OCI-LY1 (cell line): ENCODE data around the gene COX7B.

Experiments
- H2AFZ ChIP-seq: fragments of 200-600 bp; sonication (generic), shearing (Covaris generic); 2 replicates; pipeline ENCODE4 v1.6.0; 2014; ENCODE audit warnings: antibody characterized with exemption, mild to moderate bottlenecking, low read length
- H3F3A ChIP-seq: fragments of 200-600 bp; sonication (generic), shearing (Covaris generic); 2 replicates; pipeline ENCODE4 v1.6.0; 2014; ENCODE audit warnings: mild to moderate bottlenecking, antibody characterized with exemption, low read length, moderate library complexity; ENCODE audit not compliant: insufficient read depth
- H3K27ac ChIP-seq: fragments of 200-600 bp; sonication (generic); 2 replicates; pipeline ENCODE4 v1.5.1; 2014; ENCODE audit warnings: low read length, mixed run types, mild to moderate bottlenecking, low read depth; ENCODE audit not compliant: poor library complexity, severe bottlenecking
- H3K27me3 ChIP-seq: fragments of 200-600 bp; sonication (generic); 2 replicates; pipeline ENCODE4 v1.6.0; 2014; ENCODE audit warnings: antibody characterized with exemption, mild to moderate bottlenecking, low read length, moderate library complexity; ENCODE audit not compliant: insufficient read depth
- H3K36me3 ChIP-seq: fragments of 200-600 bp; sonication (generic); 2 replicates; pipeline ENCODE4 v1.6.1; 2014; ENCODE audit warnings: mild to moderate bottlenecking, antibody characterized with exemption, low read length, moderate library complexity, mixed read lengths; ENCODE audit not compliant: insufficient read depth
- H3K4me1 ChIP-seq: fragments of 200-600 bp; sonication (generic); 2 replicates; pipeline ENCODE4 v1.5.1; 2014; ENCODE audit warnings: mild to moderate bottlenecking, low read length, moderate library complexity; ENCODE audit not compliant: insufficient read depth, severe bottlenecking
- H3K4me2 ChIP-seq: fragments of 200-600 bp; sonication (generic), shearing (Covaris generic); 2 replicates; pipeline ENCODE4 v1.6.1; 2014; ENCODE audit warnings: low read length
- H3K4me3 ChIP-seq: fragments of 200-600 bp; sonication (generic); 2 replicates; pipeline ENCODE4 v1.5.1; 2014; ENCODE audit warnings: low read length, low read depth, mild to moderate bottlenecking, mixed read lengths; ENCODE audit not compliant: poor library complexity, severe bottlenecking
- H3K79me2 ChIP-seq: fragments of 200-600 bp; shearing (Covaris generic); 2 replicates; pipeline ENCODE4 v1.6.1; 2016; ENCODE audit warnings: mixed run types, low read length, mixed read lengths; ENCODE audit not compliant: insufficient read depth
- H3K9ac ChIP-seq: fragments of 200-600 bp; sonication (generic), shearing (Covaris generic); 2 replicates; pipeline ENCODE4 v1.6.1; 2014; ENCODE audit warnings: mild to moderate bottlenecking, low read length, mixed read lengths
- H3K9me2 ChIP-seq: fragments of 200-600 bp; sonication (generic), shearing (Covaris generic); 2 replicates; pipeline ENCODE4 v1.6.1; 2014; ENCODE audit warnings: low read depth, mild to moderate bottlenecking, low read length, mixed read lengths
- H3K9me3 ChIP-seq: fragments of 200-600 bp; shearing (Covaris generic); 2 replicates; pipeline ENCODE4 v1.6.1; 2014; ENCODE audit warnings: low read length, mixed read lengths
- H4K20me1 ChIP-seq: fragments of 200-600 bp; sonication (generic), shearing (Covaris generic); 2 replicates; pipeline ENCODE4 v1.6.0; 2016; ENCODE audit warnings: mild to moderate bottlenecking, low read length; ENCODE audit not compliant: insufficient read depth
- EZH2 ChIP-seq: fragments of 200-600 bp; sonication (generic), shearing (Covaris generic); IDR thresholded peaks from 2 replicates; pipeline ENCODE4 v1.8.0; 2017; ENCODE audit warnings: borderline replicate concordance, mixed run types, mild to moderate bottlenecking, antibody characterized with exemption, low read length, moderate library complexity, mixed read lengths
- TF ChIP-seq, protein P1 (sequence below): fragments of 200-600 bp; sonication (generic), shearing (Covaris generic); IDR thresholded peaks from 2 replicates; pipeline ENCODE4 v1.5.1; 2017; ENCODE audit warnings: mild to moderate bottlenecking, antibody characterized with exemption, low read length, moderate library complexity, mixed read lengths

COX7B gene

GRCh38 chrX:77952173-77952572 lies 52.9 kb downstream of the COX7B start:
- TF ChIP-seq, protein P1, sequence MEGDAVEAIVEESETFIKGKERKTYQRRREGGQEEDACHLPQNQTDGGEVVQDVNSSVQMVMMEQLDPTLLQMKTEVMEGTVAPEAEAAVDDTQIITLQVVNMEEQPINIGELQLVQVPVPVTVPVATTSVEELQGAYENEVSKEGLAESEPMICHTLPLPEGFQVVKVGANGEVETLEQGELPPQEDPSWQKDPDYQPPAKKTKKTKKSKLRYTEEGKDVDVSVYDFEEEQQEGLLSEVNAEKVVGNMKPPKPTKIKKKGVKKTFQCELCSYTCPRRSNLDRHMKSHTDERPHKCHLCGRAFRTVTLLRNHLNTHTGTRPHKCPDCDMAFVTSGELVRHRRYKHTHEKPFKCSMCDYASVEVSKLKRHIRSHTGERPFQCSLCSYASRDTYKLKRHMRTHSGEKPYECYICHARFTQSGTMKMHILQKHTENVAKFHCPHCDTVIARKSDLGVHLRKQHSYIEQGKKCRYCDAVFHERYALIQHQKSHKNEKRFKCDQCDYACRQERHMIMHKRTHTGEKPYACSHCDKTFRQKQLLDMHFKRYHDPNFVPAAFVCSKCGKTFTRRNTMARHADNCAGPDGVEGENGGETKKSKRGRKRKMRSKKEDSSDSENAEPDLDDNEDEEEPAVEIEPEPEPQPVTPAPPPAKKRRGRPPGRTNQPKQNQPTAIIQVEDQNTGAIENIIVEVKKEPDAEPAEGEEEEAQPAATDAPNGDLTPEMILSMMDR = no peak
- no peak for TF ChIP-seq EZH2
- no peak overlapping the region for H2AFZ ChIP-seq
- H3K4me2 ChIP-seq = no peak overlapping the region
- H3K79me2 ChIP-seq = no peaks in the 10 kb centered on the region
- no peaks in the 10 kb centered on the region for H3K27me3 ChIP-seq
- H3F3A ChIP-seq = no peaks in the 10 kb centered on the region
- no peaks in the 10 kb centered on the region for H3K9me3 ChIP-seq
- H3K9me2 ChIP-seq = no peaks in the 10 kb centered on the region
- no peaks in the 10 kb centered on the region for H4K20me1 ChIP-seq
- H3K4me1 ChIP-seq = peaks cover 9% of the 10 kb centered on the region
- no peak overlapping the region for H3K27ac ChIP-seq
- no peak overlapping the region for H3K9ac ChIP-seq
- no peaks in the 10 kb centered on the region for H3K36me3 ChIP-seq
- no peak overlapping the region for H3K4me3 ChIP-seq

DNA sequence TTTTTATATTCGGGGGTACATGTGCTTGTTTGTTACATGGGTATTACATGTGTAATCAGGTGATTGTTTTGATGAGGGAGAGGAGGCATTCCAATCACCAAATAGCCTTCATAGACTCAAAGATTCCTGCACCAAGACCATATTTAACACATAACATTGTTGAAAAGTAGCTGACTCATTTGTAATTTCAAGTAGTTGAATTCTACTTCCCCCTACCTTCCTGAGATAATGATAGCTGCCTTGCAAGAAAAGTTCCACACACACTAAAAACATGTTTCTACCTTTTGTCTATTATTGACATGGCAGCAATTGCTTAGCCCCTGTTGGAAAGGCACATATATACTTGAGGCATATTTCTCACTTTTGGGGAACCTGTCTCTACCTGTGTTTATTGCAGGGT lies 54.0 kb downstream of the COX7B start:
- H3K4me2 ChIP-seq = no peak overlapping the region; the same call in 1 of the 2 replicates
- H2AFZ ChIP-seq = no peak overlapping the region
- H3K9ac ChIP-seq = no peak overlapping the region
- H3F3A ChIP-seq = no peaks in the 10 kb centered on the region
- no peaks in the 10 kb centered on the region for H4K20me1 ChIP-seq
- TF ChIP-seq, protein P1 = no peak
- TF ChIP-seq EZH2 = no peak
- no peaks in the 10 kb centered on the region for H3K27me3 ChIP-seq
- no peaks in the 10 kb centered on the region for H3K9me2 ChIP-seq
- no peak overlapping the region for H3K4me3 ChIP-seq
- no peaks in the 10 kb centered on the region for H3K79me2 ChIP-seq
- H3K36me3 ChIP-seq = no peaks in the 10 kb centered on the region
- H3K27ac ChIP-seq = peak overlapping the region; percentile 40
- no peaks in the 10 kb centered on the region for H3K9me3 ChIP-seq
- peaks cover 9% of the 10 kb centered on the region for H3K4me1 ChIP-seq

- H3K27me3 ChIP-seq = no peaks in the 10 kb centered on the region
- H3K27ac ChIP-seq = peak overlapping the region; percentile 40
- H3K4me2 ChIP-seq = no peak overlapping the region; the same call in 1 of the 2 replicates
- H4K20me1 ChIP-seq = no peaks in the 10 kb centered on the region
- peaks cover 9% of the 10 kb centered on the region for H3K4me1 ChIP-seq
- H3K9me3 ChIP-seq = no peaks in the 10 kb centered on the region
- no peaks in the 10 kb centered on the region for H3K79me2 ChIP-seq
- no peaks in the 10 kb centered on the region for H3K36me3 ChIP-seq
- TF ChIP-seq, protein P1 = no peak
- no peak for TF ChIP-seq EZH2
- no peak overlapping the region for H3K4me3 ChIP-seq
- no peak overlapping the region for H3K9ac ChIP-seq
- no peaks in the 10 kb centered on the region for H3K9me2 ChIP-seq
- H3F3A ChIP-seq = no peaks in the 10 kb centered on the region
- H2AFZ ChIP-seq = no peak overlapping the region
These were observed 54.4 kb downstream of the COX7B start for GRCh38 chrX:77953708-77954107.
